Activated CD4-positive, CD25-positive, alpha-beta regulatory T cell treated with anti-CD3 and anti-CD28 coated beads, Interleukin-2, amount 50 U/mL, for 24 hours (primary cell): ENCODE measurements around the gene KPNA3.

Experiments used
- ATAC-seq, 2 donors: fragments of 150-1000 bp; cut with Tn5 transposase; one replicate each; pipeline ENCODE4 v1.10.0; 2021; ENCODE audit warnings: mild to moderate bottlenecking in 1 of 2, moderate library complexity in 1 of 2

Gene KPNA3

GRCh38 chr13:49670828-49671227, 121.7 kb downstream of the KPNA3 start:
- ATAC-seq, result no peak

DNA sequence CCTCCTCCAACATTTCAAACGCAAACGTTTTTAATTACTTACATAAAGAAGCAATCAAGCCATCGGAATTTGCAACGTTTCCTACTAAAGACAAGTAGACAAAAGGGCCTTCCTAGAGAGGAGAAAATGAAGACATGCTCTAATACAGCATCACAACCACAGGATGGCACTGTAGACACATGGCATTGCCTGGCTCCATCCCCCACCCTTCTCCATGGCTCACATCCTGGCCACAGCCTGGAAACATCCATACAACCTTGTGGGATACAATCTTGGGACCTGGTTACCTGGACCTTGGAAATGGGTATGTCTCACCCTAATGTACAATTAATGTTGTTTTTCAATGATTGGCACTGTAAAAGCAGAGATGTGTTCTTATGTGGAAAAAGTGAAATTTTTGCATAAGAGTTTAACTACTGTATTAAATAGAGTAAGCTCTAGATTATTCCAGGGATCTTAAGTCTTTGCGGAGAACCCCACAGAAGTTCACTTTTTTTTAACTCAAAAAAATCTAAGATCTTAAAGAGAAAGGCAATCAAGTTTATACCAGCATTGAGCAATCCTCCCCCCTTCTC, 122.7 kb downstream of the KPNA3 start:
- peak; percentile 55 to 63 for ATAC-seq

- no peak for ATAC-seq
Observed at GRCh38 chr13:49667773-49668172, 124.7 kb downstream of the KPNA3 start.

GRCh38 chr13:49664606-49665005, 127.9 kb downstream of the KPNA3 start:
- no peak for ATAC-seq

DNA sequence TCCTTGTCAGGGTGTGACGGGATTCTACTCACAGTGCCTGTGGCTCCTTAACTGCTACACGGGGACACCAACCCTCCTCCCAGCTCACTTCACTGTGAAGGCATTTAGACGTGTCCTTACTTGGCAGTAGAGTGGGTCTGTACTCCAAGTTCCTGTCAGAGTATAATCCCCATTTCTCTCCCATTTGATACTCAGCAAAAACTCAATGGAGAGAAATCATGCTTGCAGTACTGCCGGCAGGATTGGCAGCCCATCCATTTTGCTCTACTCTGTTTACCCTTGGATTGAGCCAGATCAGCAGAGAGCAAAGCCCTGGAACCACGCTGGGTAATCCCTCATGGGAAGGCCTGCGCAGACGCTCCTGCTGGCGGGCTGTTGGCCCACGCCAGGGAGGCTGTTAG, 135.2 kb downstream of the KPNA3 start:
- no peak for ATAC-seq

- ATAC-seq, result no peak
Observed at GRCh38 chr13:49655906-49656305, 136.6 kb downstream of the KPNA3 start.

DNA sequence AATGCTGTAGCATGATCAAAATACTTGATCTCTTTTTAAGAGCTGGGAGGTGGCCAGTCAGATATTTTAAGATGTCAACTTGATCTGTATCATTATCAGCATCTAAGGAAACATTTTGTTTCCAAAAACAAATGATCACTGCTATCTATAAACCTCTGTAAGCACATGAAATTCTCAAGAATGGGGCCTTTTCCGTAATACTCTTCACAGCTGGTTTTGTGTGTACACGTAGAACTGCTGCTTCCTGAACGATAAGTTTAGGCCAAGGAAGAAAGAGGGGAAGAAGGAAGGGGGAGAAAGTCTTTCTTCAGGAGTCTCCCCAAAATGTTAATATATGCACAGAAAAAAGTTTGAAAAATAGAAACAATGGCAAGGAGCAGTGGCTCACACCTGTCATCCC, 138.5 kb downstream of the KPNA3 start:
- ATAC-seq, result no peak

DNA sequence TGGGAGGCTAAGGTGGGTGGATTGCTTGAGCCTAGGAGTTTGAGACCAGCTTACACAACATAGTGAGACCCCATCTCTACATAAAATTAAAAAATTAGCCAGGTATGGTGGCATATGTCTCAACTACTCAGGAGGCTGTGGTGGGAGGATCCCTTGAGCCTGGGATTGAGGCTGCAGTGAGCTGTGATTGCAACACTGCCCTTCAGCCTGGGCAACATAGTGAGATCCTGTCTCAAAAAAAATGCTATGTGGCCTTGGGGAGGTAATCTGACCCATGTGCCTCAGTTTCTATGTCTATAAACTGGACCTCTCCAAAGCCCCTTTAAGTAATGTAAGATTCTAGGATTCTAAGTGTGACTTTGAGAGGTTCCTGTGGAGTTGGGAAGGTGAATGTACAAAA, 139.0 kb downstream of the KPNA3 start:
- no peak for ATAC-seq

- ATAC-seq, result peak in 1 of 2 donors; percentile 17
Observed at GRCh38 chr13:49652355-49653305, 139.9 kb downstream of the KPNA3 start.

DNA sequence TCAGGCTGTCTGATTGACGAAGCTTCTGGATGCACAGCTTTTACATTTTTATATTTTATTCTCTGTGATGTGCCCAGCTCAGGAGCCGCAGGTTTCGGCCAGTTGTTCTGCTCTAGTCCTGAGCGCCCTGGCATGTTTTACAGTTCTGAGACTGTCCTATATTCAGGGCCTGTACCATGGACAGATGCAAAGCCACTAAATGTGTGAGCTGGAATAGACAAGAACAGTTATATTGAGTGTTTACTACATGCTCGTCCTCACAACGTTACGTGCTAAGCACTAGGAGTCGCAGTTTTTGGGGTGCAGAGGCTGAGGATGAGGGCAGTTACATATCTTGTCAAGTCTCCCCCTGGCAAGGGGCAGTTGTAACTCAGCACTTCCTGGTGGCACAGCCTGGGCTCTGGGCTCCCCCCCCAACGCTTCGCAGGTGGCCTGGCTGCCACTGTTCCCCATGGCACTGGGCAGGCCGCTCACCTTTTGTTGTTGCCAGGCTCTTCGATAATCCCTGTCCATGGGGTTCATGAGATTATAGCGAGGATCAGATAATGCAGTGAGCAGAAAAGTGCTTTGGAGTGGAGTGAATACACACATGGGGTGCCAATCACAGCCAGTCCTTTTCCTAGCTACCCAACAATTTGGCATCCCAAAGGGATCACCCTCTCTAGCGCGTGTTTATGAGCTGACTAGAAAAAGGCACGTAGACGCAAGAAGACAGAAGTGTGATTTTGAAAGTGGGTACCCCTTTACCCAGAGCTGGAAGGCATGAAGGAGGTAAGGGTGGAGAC, 140.7 kb downstream of the KPNA3 start:
- no peak for ATAC-seq

- ATAC-seq, result no peak
Observed at GRCh38 chr13:49649963-49650312, 142.5 kb downstream of the KPNA3 start.
